DOHH2 (cell line): Measurements from ENCODE around the gene CGN.

Source experiments
- CTCF ChIP-seq: fragments of 200-600 bp; sonication (generic); IDR thresholded peaks from one replicate; pipeline ENCODE4 v1.5.1; 2014; ENCODE audit warnings: antibody characterized with exemption, mild to moderate bottlenecking, low read depth, low read length; ENCODE audit not compliant: poor library complexity, severe bottlenecking
- EZH2phosphoT487 ChIP-seq: fragments of 200-600 bp; sonication (generic); IDR thresholded peaks from 2 replicates; pipeline ENCODE4 v1.6.1; 2017; ENCODE audit warnings: borderline replicate concordance, mild to moderate bottlenecking, antibody characterized with exemption, low read length, moderate library complexity, mixed read lengths

GRCh38 chr1:151547119-151547899 is 36.1 kb downstream of the CGN start:
- TF ChIP-seq EZH2phosphoT487, result no peak
- no peak for TF ChIP-seq CTCF
